ENCODE measurements around the gene AKR1C1. TPM values are rescaled to one million over a fixed set of nuclear protein-coding genes. Genes with fewer than 3 reads are reported as not detected.
"Not testable (repeated sequence)": the region's sequence is repeated elsewhere in the genome, so short reads cannot be mapped to it uniquely, and the experiment has no call there.

AKR1C1 gene
- total and polyA plus RNA-seq, 2 of the 13 experiments (the other 11 are each of a cell fraction or from before 2014, with no cell fraction given), result 948 to 2,238 TPM

DNA sequence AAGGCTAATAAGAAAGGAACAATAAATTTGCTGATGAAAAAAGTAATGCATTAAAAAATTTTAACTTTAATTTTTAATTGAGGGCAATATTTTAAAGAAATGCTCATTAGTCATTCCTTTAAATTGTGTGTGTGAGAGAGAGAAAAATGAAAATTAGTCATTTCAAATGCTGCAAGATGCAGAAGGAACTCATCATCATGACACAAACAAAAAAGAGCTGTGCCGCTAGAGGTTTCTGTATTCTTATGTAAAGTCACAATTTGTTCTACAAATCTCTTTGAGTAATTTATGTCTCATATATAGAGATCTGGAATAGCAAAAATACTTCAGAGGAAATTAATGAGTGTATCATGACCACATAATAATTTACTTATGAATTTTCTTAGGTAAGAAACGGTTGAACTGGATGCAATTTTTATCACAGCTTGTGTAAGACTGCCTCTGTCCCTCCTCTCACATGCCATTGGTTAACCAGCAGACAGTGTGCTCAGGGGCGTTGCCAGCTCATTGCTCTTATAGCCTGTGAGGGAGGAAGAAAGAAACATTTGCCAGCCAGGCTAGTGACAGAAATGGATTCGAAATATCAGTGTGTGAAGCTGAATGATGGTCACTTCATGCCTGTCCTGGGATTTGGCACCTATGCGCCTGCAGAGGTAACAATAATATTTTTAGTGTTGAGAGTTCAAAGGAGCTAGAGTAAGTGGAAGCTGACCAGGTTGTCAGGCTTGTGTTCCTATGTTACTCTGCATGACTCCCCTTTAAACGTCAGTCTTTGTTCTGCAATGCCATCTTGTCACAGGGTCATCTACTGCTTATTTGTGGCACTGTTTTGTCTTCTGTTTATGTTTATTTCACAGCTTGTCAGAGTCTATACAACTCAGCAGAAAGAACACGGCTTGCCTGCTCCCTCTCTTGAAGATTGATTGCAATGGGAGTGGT, at the start of gene AKR1C1 (continued):
- TF ChIP-seq, protein P1, sequence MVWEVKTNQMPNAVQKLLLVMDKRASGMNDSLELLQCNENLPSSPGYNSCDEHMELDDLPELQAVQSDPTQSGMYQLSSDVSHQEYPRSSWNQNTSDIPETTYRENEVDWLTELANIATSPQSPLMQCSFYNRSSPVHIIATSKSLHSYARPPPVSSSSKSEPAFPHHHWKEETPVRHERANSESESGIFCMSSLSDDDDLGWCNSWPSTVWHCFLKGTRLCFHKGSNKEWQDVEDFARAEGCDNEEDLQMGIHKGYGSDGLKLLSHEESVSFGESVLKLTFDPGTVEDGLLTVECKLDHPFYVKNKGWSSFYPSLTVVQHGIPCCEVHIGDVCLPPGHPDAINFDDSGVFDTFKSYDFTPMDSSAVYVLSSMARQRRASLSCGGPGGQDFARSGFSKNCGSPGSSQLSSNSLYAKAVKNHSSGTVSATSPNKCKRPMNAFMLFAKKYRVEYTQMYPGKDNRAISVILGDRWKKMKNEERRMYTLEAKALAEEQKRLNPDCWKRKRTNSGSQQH (CRISPR knock-in tag; IDR thresholded peaks at IDR 0.05; ENCODE audit: low read depth), result 0 out of 2 replicates have a peak, but pooled peaks have one; percentile 40
- TF ChIP-seq FOSL2 (CRISPR knock-in tag; IDR thresholded peaks at IDR 0.05) (peak; percentile 41; the same call in 1 of the 2 replicates), SOX5 (CRISPR knock-in tag; IDR thresholded peaks at IDR 0.05; ENCODE audit: borderline replicate concordance) (peak; percentile 27; the same call in 1 of the 2 replicates), GATA4 (IDR thresholded peaks at IDR 0.05; ENCODE audit: borderline replicate concordance, low read depth) (peak; percentile 82), RBFOX2 (IDR thresholded peaks at IDR 0.05; ENCODE audit: low read depth, low read length) (peak; percentile 61), KLF16 (CRISPR knock-in tag; IDR thresholded peaks at IDR 0.05) (peak in 1 of 2 experiments; percentile 73; a peak in 1 of 4 replicates), SOX13 (CRISPR knock-in tag; conservative IDR thresholded peaks at IDR 0.05 in 1 of 2, IDR thresholded peaks at IDR 0.05 in 1 of 2) (peak in 1 of 2 experiments; percentile 35; a peak in 2 of 4 replicates), YEATS2 (CRISPR knock-in tag; IDR thresholded peaks at IDR 0.05; ENCODE audit: borderline replicate concordance) (peak; percentile 33; the same call in 1 of the 2 replicates), ZSCAN9 (CRISPR knock-in tag; IDR thresholded peaks at IDR 0.05; ENCODE audit: borderline replicate concordance) (peak; percentile 42; the same call in 1 of the 2 replicates), MIER3 (CRISPR knock-in tag; IDR thresholded peaks at IDR 0.05; ENCODE audit: borderline replicate concordance) (0 out of 2 replicates have a peak, but pooled peaks have one; percentile 45), ZNF792 (CRISPR knock-in tag; IDR thresholded peaks at IDR 0.05) (0 out of 2 replicates have a peak, but pooled peaks have one; percentile 28), DNMT3B (CRISPR knock-in tag; conservative IDR thresholded peaks at IDR 0.05) (0 out of 2 replicates have a peak, but pooled peaks have one; percentile 51), NFYC (CRISPR knock-in tag; IDR thresholded peaks at IDR 0.05) (peak; percentile 39), ZMYM4 (CRISPR knock-in tag; IDR thresholded peaks at IDR 0.05) (peak; percentile 81), BCL6 (CRISPR knock-in tag; IDR thresholded peaks at IDR 0.05) (peak; percentile 43; the same call in 1 of the 2 replicates), ZC3H4 (CRISPR knock-in tag; IDR thresholded peaks at IDR 0.05; ENCODE audit: borderline replicate concordance) (0 out of 2 replicates have a peak, but pooled peaks have one; percentile 65), ZFY (CRISPR knock-in tag; IDR thresholded peaks at IDR 0.05) (peak; percentile 13; the same call in 1 of the 2 replicates)
- TF ChIP-seq SOX13 (IDR thresholded peaks at IDR 0.05), result not testable (repeated sequence)
- TF ChIP-seq, protein P2, sequence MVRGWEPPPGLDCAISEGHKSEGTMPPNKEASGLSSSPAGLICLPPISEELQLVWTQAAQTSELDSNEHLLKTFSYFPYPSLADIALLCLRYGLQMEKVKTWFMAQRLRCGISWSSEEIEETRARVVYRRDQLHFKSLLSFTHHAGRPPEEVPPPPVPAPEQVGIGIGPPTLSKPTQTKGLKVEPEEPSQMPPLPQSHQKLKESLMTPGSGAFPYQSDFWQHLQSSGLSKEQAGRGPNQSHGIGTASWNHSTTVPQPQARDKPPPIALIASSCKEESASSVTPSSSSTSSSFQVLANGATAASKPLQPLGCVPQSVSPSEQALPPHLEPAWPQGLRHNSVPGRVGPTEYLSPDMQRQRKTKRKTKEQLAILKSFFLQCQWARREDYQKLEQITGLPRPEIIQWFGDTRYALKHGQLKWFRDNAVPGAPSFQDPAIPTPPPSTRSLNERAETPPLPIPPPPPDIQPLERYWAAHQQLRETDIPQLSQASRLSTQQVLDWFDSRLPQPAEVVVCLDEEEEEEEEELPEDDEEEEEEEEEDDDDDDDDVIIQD (CRISPR knock-in tag; IDR thresholded peaks at IDR 0.05; ENCODE audit: low read depth), result peak; percentile 58; the same call in 1 of the 2 replicates
- TF ChIP-seq, protein P3, sequence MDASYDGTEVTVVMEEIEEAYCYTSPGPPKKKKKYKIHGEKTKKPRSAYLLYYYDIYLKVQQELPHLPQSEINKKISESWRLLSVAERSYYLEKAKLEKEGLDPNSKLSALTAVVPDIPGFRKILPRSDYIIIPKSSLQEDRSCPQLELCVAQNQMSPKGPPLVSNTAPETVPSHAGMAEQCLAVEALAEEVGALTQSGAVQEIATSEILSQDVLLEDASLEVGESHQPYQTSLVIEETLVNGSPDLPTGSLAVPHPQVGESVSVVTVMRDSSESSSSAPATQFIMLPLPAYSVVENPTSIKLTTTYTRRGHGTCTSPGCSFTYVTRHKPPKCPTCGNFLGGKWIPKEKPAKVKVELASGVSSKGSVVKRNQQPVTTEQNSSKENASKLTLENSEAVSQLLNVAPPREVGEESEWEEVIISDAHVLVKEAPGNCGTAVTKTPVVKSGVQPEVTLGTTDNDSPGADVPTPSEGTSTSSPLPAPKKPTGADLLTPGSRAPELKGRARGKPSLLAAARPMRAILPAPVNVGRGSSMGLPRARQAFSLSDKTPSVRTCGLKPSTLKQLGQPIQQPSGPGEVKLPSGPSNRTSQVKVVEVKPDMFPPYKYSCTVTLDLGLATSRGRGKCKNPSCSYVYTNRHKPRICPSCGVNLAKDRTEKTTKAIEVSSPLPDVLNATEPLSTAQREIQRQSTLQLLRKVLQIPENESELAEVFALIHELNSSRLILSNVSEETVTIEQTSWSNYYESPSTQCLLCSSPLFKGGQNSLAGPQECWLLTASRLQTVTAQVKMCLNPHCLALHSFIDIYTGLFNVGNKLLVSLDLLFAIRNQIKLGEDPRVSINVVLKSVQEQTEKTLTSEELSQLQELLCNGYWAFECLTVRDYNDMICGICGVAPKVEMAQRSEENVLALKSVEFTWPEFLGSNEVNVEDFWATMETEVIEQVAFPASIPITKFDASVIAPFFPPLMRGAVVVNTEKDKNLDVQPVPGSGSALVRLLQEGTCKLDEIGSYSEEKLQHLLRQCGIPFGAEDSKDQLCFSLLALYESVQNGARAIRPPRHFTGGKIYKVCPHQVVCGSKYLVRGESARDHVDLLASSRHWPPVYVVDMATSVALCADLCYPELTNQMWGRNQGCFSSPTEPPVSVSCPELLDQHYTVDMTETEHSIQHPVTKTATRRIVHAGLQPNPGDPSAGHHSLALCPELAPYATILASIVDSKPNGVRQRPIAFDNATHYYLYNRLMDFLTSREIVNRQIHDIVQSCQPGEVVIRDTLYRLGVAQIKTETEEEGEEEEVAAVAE (CRISPR knock-in tag; IDR thresholded peaks at IDR 0.05; ENCODE audit: borderline replicate concordance), result peak; percentile 75

All from HepG2 (cell line).